DND-41 (cell line): Measurements from ENCODE around the gene PIK3CD.

Source experiments
- ATAC-seq: fragments of 200-7000 bp; cut with Tn5 transposase; 3 replicates; pipeline ENCODE4 v1.9.1; 2021; ENCODE audit warnings: low read depth; ENCODE audit not compliant: insufficient read depth
- DNase-seq: peaks from one replicate; pipeline ENCODE4 v3.0.0-alpha.2; 2020
- H2AFZ ChIP-seq: 2 replicates; pipeline ENCODE4 v1.6.0; 2012; ENCODE audit warnings: low read depth, low read length
- H3K27ac ChIP-seq: 2 replicates; pipeline ENCODE4 v1.5.1; 2012; ENCODE audit warnings: low read length, inconsistent platforms
- H3K27me3 ChIP-seq: fragments of 200-600 bp; sonication (generic); 2 replicates; pipeline ENCODE4 v1.6.0; 2012; ENCODE audit warnings: low read length, mild to moderate bottlenecking, inconsistent platforms; ENCODE audit not compliant: insufficient read depth, poor library complexity
- H3K36me3 ChIP-seq: 2 replicates; pipeline ENCODE4 v1.5.1; 2012; ENCODE audit warnings: low read length, inconsistent platforms; ENCODE audit not compliant: insufficient read depth
- H3K4me1 ChIP-seq: 2 replicates; pipeline ENCODE4 v1.5.1; 2012; ENCODE audit warnings: mild to moderate bottlenecking, low read length; ENCODE audit not compliant: insufficient read depth
- H3K4me2 ChIP-seq: 2 replicates; pipeline ENCODE4 v1.6.0; 2012; ENCODE audit warnings: mild to moderate bottlenecking, moderate library complexity, low read length, inconsistent platforms; ENCODE audit not compliant: insufficient read depth
- H3K4me3 ChIP-seq, 2 experiments: fragments of 200-600 bp in 1 of 2; shearing (Covaris generic) in 1 of 2; 2 replicates each; pipeline ENCODE4 v1.5.1; 2012 to 2016; ENCODE audit warnings: inconsistent platforms in 2 of 2, low read length in 2 of 2, mild to moderate bottlenecking in 2 of 2, low read depth in 1 of 2, moderate library complexity in 1 of 2
- H3K79me2 ChIP-seq: 2 replicates; pipeline ENCODE4 v1.6.0; 2012; ENCODE audit warnings: low read length, inconsistent platforms; ENCODE audit not compliant: insufficient read depth
- H3K9ac ChIP-seq: 2 replicates; pipeline ENCODE4 v1.6.0; 2012; ENCODE audit warnings: low read depth, mild to moderate bottlenecking, inconsistent platforms, low read length, moderate library complexity
- H3K9me3 ChIP-seq: 2 replicates; pipeline ENCODE4 v1.5.1; 2012; ENCODE audit warnings: low read length, moderate library complexity, mild to moderate bottlenecking, inconsistent platforms; ENCODE audit not compliant: insufficient read depth, severe bottlenecking
- H4K20me1 ChIP-seq: 2 replicates; pipeline ENCODE4 v1.6.0; 2012; ENCODE audit warnings: low read length; ENCODE audit not compliant: insufficient read depth
- CTCF ChIP-seq: IDR thresholded peaks from 2 replicates; pipeline ENCODE4 v1.5.1; 2012; ENCODE audit warnings: borderline replicate concordance, low read length, moderate library complexity, mild to moderate bottlenecking; ENCODE audit not compliant: poor library complexity, severe bottlenecking; ENCODE audit errors: extremely low read depth
- EZH2 ChIP-seq: IDR thresholded peaks from 3 replicates; pipeline ENCODE4 v1.6.1; 2012; ENCODE audit warnings: borderline replicate concordance, low read depth, mild to moderate bottlenecking, moderate library complexity, low read length, inconsistent platforms; ENCODE audit not compliant: severe bottlenecking

Gene PIK3CD

DNA sequence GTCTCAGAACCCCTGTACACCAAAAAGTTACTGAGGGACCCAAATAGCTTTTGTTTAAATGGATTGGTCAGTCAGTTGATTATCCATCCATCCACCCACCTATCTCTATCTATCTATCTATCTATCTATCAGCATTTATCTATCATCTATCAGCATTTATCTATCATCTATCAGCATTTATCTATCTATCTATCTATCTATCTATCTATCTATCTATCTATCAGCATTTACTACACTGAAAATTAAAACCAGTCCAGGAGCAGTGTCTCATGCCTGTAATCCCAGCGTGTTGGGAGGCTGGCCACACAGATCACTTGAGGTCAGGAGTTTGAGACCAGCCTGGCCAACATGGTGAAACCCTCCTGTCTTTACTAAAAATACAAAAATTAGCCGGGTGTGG lies 125.2 kb downstream of the PIK3CD start:
- no peak for ATAC-seq
- Histone ChIP-seq H3K4me1 (no peaks in the 10 kb centered on the region), H3K27me3 (no peaks in the 10 kb centered on the region), H2AFZ (no peak overlapping the region), H3K9me3 (no peaks in the 10 kb centered on the region), H3K36me3 (peaks cover 26% of the 10 kb centered on the region), H3K4me3 (no peak overlapping the region), H3K4me2 (no peak overlapping the region), H3K79me2 (peaks cover 93% of the 10 kb centered on the region), H3K9ac (no peak overlapping the region), H3K27ac (no peak overlapping the region), H4K20me1 (peaks cover 33% of the 10 kb centered on the region; the same call in 1 of the 2 replicates)
- no peak for DNase-seq
- TF ChIP-seq CTCF = no peak
- no peak for TF ChIP-seq EZH2
